HG03060 (cell line): ENCODE measurements around the gene TOP2A.

ENCODE experiments used
- ATAC-seq: cut with Tn5 transposase; IDR thresholded peaks from one replicate; pipeline ENCODE4 v1.9.1; 2021; ENCODE audit warnings: low read depth, moderate number of reproducible peaks; ENCODE audit not compliant: unreplicated experiment

Gene TOP2A

GRCh38 chr17:40363111-40363827, 54.4 kb downstream of the TOP2A start:
- no peak for ATAC-seq

- ATAC-seq, result no peak
Observed at GRCh38 chr17:40362696-40363110, 55.0 kb downstream of the TOP2A start.

- no peak for ATAC-seq
Observed at GRCh38 chr17:40361925-40362695, 55.6 kb downstream of the TOP2A start.

- no peak for ATAC-seq
Observed at GRCh38 chr17:40361063-40361924, 56.4 kb downstream of the TOP2A start.

- no peak for ATAC-seq
Observed at GRCh38 chr17:40360091-40360490, 57.6 kb downstream of the TOP2A start.

GRCh38 chr17:40358323-40359038, 59.2 kb downstream of the TOP2A start:
- no peak for ATAC-seq

- ATAC-seq, result no peak
Observed at GRCh38 chr17:40356990-40357881, 60.5 kb downstream of the TOP2A start.

GRCh38 chr17:40355804-40356758, 61.6 kb downstream of the TOP2A start:
- ATAC-seq, result no peak

GRCh38 chr17:40355123-40355803, 62.4 kb downstream of the TOP2A start:
- no peak for ATAC-seq

GRCh38 chr17:40354221-40355122, 63.2 kb downstream of the TOP2A start:
- ATAC-seq, result no peak

GRCh38 chr17:40352779-40353394, 64.8 kb downstream of the TOP2A start:
- ATAC-seq, result no peak

- ATAC-seq, result no peak
Observed at GRCh38 chr17:40352237-40352778, 65.4 kb downstream of the TOP2A start.

GRCh38 chr17:40351359-40352236, 66.1 kb downstream of the TOP2A start:
- no peak for ATAC-seq

GRCh38 chr17:40350689-40351358, 66.9 kb downstream of the TOP2A start:
- no peak for ATAC-seq
